AG04450 (cell line): ENCODE results near the gene ZNF229. TPM values are rescaled to one million over a fixed set of nuclear protein-coding genes. Genes with fewer than 3 reads are reported as not detected.

ENCODE experiments used
- CTCF ChIA-PET: fragments of 300-600, 350-600 bp; formaldehyde crosslinking; extraction: SDS; loops from one replicate; lab custom pipeline; 2022; ENCODE audit warnings: antibody characterized with exemption, inconsistent platforms; lab: Charles Lee
- POLR2A ChIA-PET: fragments of 350-600 bp; formaldehyde crosslinking; extraction: SDS; loops from one replicate; lab custom pipeline; 2021; ENCODE audit warnings: antibody characterized with exemption, inconsistent platforms; lab: Yijun Ruan, JAX
- DNase-seq: peaks from one replicate; pipeline ENCODE4 v3.0.0-alpha.2; 2011; ENCODE audit warnings: low read depth, low spot score
- H3K27ac ChIP-seq: one replicate; pipeline ENCODE4 v1.5.1; 2012; ENCODE audit warnings: low read depth, low read length, control low read depth
- H3K27me3 ChIP-seq: one replicate; pipeline ENCODE4 v1.6.0; 2012; ENCODE audit warnings: low read length; ENCODE audit not compliant: control insufficient read depth, insufficient read depth
- H3K4me3 ChIP-seq: 2 replicates; pipeline ENCODE4 v1.5.1; 2011; ENCODE audit warnings: mild to moderate bottlenecking, low read depth, low read length, control low read depth
- H3K9me3 ChIP-seq: 2 replicates; pipeline ENCODE4 v1.5.1; 2012; ENCODE audit warnings: low read length; ENCODE audit not compliant: control insufficient read depth, insufficient read depth
- CTCF ChIP-seq: IDR thresholded peaks from 2 replicates; pipeline ENCODE4 v1.5.1; 2011; ENCODE audit warnings: low read depth, low read length, control low read depth, inconsistent platforms
- polyA plus RNA-seq: library from polyadenylated mRNA; depleted of rRNA; stranded (reverse); fragments of >200 nt; gene quantifications from 2 replicates; pipeline ENCODE4 v1.2.3, GENCODE V29; 2011

The ZNF229 gene
- polyA plus RNA-seq, 1 experiment: 12.8 TPM

- H3K27ac ChIP-seq: no peak overlapping the region
- ChIA-PET CTCF (no interaction called here), POLR2A (no interaction called here)
- no peak for DNase-seq
- H3K27me3 ChIP-seq: no peaks in the 10 kb centered on the region
- TF ChIP-seq CTCF: no peak
- no peak overlapping the region for H3K4me3 ChIP-seq
- peaks cover 35% of the 10 kb centered on the region for H3K9me3 ChIP-seq
Measured at GRCh38 chr19:44455100-44455499, 6.8 kb upstream of the ZNF229 start.

- Histone ChIP-seq H3K27ac (no peak overlapping the region), H3K4me3 (no peak overlapping the region), H3K9me3 (peaks cover 29% of the 10 kb centered on the region), H3K27me3 (no peaks in the 10 kb centered on the region)
- DNase-seq: no peak
- CTCF ChIA-PET: no interaction called here
- POLR2A ChIA-PET: no interaction called here
- TF ChIP-seq CTCF: no peak
Measured at GRCh38 chr19:44452367-44452766, 4.1 kb upstream of the ZNF229 start.

GRCh38 chr19:44451687-44452086 is 3.4 kb upstream of the ZNF229 start:
- no peak for TF ChIP-seq CTCF
- DNase-seq: no peak
- Histone ChIP-seq H3K27me3 (no peaks in the 10 kb centered on the region), H3K27ac (no peak overlapping the region), H3K9me3 (peaks cover 22% of the 10 kb centered on the region), H3K4me3 (no peak overlapping the region)
- POLR2A ChIA-PET: no interaction called here
- CTCF ChIA-PET: no interaction called here

- peaks cover 19% of the 10 kb centered on the region; the same call in 1 of the 2 replicates for H3K9me3 ChIP-seq
- DNase-seq: no peak
- no peak overlapping the region for H3K4me3 ChIP-seq
- TF ChIP-seq CTCF: no peak
- ChIA-PET CTCF (no interaction called here), POLR2A (no interaction called here)
- H3K27ac ChIP-seq: no peak overlapping the region
- no peaks in the 10 kb centered on the region for H3K27me3 ChIP-seq
Measured at GRCh38 chr19:44438441-44438840, 9.8 kb downstream of the ZNF229 start.

GRCh38 chr19:44435441-44435840 is 12.8 kb downstream of the ZNF229 start:
- no peaks in the 10 kb centered on the region for H3K27me3 ChIP-seq
- POLR2A ChIA-PET: no interaction called here

More at GRCh38 chr19:44435441-44435840, 12.8 kb downstream of the ZNF229 start:
- no peak overlapping the region for H3K4me3 ChIP-seq
- CTCF ChIA-PET: no interaction called here
- no peak for TF ChIP-seq CTCF
- H3K27ac ChIP-seq: no peak overlapping the region
- DNase-seq: no peak
- peaks cover 34% of the 10 kb centered on the region; the same call in 1 of the 2 replicates for H3K9me3 ChIP-seq
